Subcutaneous abdominal adipose tissue (tissue), 5 donors: ENCODE measurements around the gene FAF1.

ENCODE experiments used
- H3K27ac ChIP-seq: one replicate; pipeline ENCODE4 v1.7.0; 2013; ENCODE audit warnings: low read depth, mild to moderate bottlenecking, inconsistent platforms, low read length, moderate library complexity
- H3K27me3 ChIP-seq, 5 donors: one replicate each; pipeline ENCODE4 v1.7.0; 2013; ENCODE audit warnings: low read length in 5 of 5, inconsistent platforms in 1 of 5; ENCODE audit not compliant: control insufficient read depth in 5 of 5, insufficient read depth in 4 of 5
- H3K36me3 ChIP-seq, 5 donors: one replicate each; pipeline ENCODE4 v1.7.0; 2013; ENCODE audit warnings: low read length in 5 of 5; ENCODE audit not compliant: control insufficient read depth in 5 of 5, insufficient read depth in 5 of 5
- H3K4me1 ChIP-seq, 5 donors: one replicate each; pipeline ENCODE4 v1.7.0; 2013; ENCODE audit warnings: low read length in 5 of 5, mild to moderate bottlenecking in 3 of 5, moderate library complexity in 1 of 5; ENCODE audit not compliant: control insufficient read depth in 5 of 5, insufficient read depth in 5 of 5
- H3K4me3 ChIP-seq, 5 donors: one replicate each; pipeline ENCODE4 v1.7.0; 2013; ENCODE audit warnings: low read length in 5 of 5, low read depth in 1 of 5
- H3K9ac ChIP-seq, 5 donors: one replicate each; pipeline ENCODE4 v1.7.0; 2013; ENCODE audit warnings: low read length in 5 of 5, mild to moderate bottlenecking in 4 of 5, moderate library complexity in 3 of 5
- H3K9me3 ChIP-seq, 5 donors: one replicate each; pipeline ENCODE4 v1.7.0; 2013; ENCODE audit warnings: low read length in 5 of 5; ENCODE audit not compliant: control insufficient read depth in 5 of 5
- donor health status: healthy.
- donor health status: healthy.
- donor health status: healthy.
- donor health status: healthy.
- donor health status: healthy.

Gene FAF1

GRCh38 chr1:50973255-50973654 is 13.2 kb upstream of the FAF1 start:
- no peaks in the 10 kb centered on the region for H3K27me3 ChIP-seq
- peak overlapping the region; percentile 92 for H3K27ac ChIP-seq
- peak overlapping the region; percentile 36 to 99 (median 54) for H3K4me3 ChIP-seq
- peaks cover 0 to 3% (median 0%) of the 10 kb centered on the region in 5 donors for H3K36me3 ChIP-seq
- no peaks in the 10 kb centered on the region for H3K9me3 ChIP-seq
- peaks cover 3 to 57% (median 30%) of the 10 kb centered on the region in 5 donors for H3K4me1 ChIP-seq
- peak overlapping the region in 2 of 5 donors; percentile 90 to 98 for H3K9ac ChIP-seq

- no peaks in the 10 kb centered on the region for H3K9me3 ChIP-seq
- peaks cover 3 to 56% (median 30%) of the 10 kb centered on the region in 5 donors for H3K4me1 ChIP-seq
- peak overlapping the region; percentile 36 to 99 (median 54) for H3K4me3 ChIP-seq
- peaks cover 0 to 3% (median 0%) of the 10 kb centered on the region in 5 donors for H3K36me3 ChIP-seq
- no peaks in the 10 kb centered on the region for H3K27me3 ChIP-seq
- H3K27ac ChIP-seq, result peak overlapping the region; percentile 92
- peak overlapping the region; percentile 3 to 98 (median 67) for H3K9ac ChIP-seq
These were observed 12.7 kb upstream of the FAF1 start for GRCh38 chr1:50972766-50973165.

- peaks cover 0 to 3% (median 0%) of the 10 kb centered on the region in 5 donors for H3K36me3 ChIP-seq
- peaks cover 3 to 61% (median 35%) of the 10 kb centered on the region in 5 donors for H3K4me1 ChIP-seq
- H3K9ac ChIP-seq, result peak overlapping the region; percentile 54 to 98 (median 67)
- H3K27ac ChIP-seq, result peak overlapping the region; percentile 84
- peak overlapping the region; percentile 77 to 99 (median 98) for H3K4me3 ChIP-seq
- H3K27me3 ChIP-seq, result no peaks in the 10 kb centered on the region
- no peaks in the 10 kb centered on the region for H3K9me3 ChIP-seq
These were observed 11.8 kb upstream of the FAF1 start for GRCh38 chr1:50971748-50972305.

DNA sequence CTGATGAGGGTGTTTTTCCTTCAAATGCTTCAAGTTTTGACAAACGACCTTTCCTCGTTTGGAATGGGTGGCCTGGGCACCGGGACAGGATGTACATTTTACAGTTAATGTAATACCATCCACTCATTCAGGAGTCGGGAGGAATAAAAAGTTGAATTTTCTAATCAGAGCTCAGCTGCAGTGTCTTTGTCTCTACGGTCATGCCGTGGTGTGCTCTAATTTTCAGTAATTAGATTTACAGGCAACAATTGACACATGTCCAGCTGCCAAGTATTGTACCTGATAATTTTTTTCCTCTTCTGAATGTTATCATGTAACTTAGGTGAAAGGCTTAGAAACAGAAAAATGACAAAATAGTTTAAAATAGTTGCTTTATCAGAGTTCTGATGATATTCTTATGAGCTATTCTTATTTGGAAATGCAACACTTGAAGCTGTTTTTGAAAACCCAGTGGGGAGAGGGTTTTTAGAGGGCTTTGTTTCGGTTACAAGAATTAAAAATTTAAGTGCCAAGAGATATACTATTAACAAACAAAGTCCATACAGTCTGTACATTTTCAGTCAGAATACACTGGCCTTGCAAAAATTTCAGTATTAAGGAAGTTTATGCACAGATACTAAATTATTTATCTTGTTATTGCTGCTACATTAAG is 11.0 kb upstream of the FAF1 start:
- Histone ChIP-seq H3K4me1 (peaks cover 0 to 59% (median 32%) of the 10 kb centered on the region in 5 donors), H3K4me3 (peak overlapping the region; percentile 77 to 99 (median 98)), H3K9ac (peak overlapping the region; percentile 56 to 98 (median 79)), H3K27ac (peak overlapping the region; percentile 84), H3K9me3 (no peaks in the 10 kb centered on the region), H3K27me3 (no peaks in the 10 kb centered on the region), H3K36me3 (peaks cover 0 to 3% (median 0%) of the 10 kb centered on the region in 5 donors)

GRCh38 chr1:50970509-50970887 is 10.4 kb upstream of the FAF1 start:
- peak overlapping the region; percentile 77 to 99 (median 98) for H3K4me3 ChIP-seq
- H3K9ac ChIP-seq, result peak overlapping the region; percentile 20 to 98 (median 79)
- H3K27me3 ChIP-seq, result no peaks in the 10 kb centered on the region
- H3K9me3 ChIP-seq, result no peaks in the 10 kb centered on the region
- peak overlapping the region; percentile 84 for H3K27ac ChIP-seq
- H3K36me3 ChIP-seq, result peaks cover 0 to 3% (median 0%) of the 10 kb centered on the region in 5 donors
- peaks cover 0 to 54% (median 32%) of the 10 kb centered on the region in 5 donors for H3K4me1 ChIP-seq

GRCh38 chr1:50969611-50970508 is 9.8 kb upstream of the FAF1 start, which contains the start of gene CDKN2C:
TSS of gene CDKN2C (plus strand) at chr1:50970245. CDS start at chr1:50970369, 124 bp downstream.
- no peaks in the 10 kb centered on the region for H3K9me3 ChIP-seq
- H3K4me3 ChIP-seq, result peak within 1 kb of the TSS; percentile 77 to 99 (median 98)
- peaks cover 0 to 3% (median 0%) of the 10 kb centered on the region in 5 donors for H3K36me3 ChIP-seq
- H3K4me1 ChIP-seq, result peaks cover 0 to 48% (median 28%) of the 10 kb centered on the region in 5 donors
- no peaks in the 10 kb centered on the region for H3K27me3 ChIP-seq
- H3K27ac ChIP-seq, result peak within 1 kb of the TSS; percentile 84
- H3K9ac ChIP-seq, result peak within 1 kb of the TSS; percentile 59 to 98 (median 79)

- Histone ChIP-seq H3K9me3 (no peaks in the 10 kb centered on the region), H3K36me3 (peaks cover 0 to 3% (median 0%) of the 10 kb centered on the region in 5 donors), H3K27ac (peak overlapping the region; percentile 84), H3K4me3 (peak overlapping the region; percentile 77 to 99 (median 98)), H3K4me1 (peaks cover 0 to 41% (median 24%) of the 10 kb centered on the region in 5 donors), H3K27me3 (no peaks in the 10 kb centered on the region), H3K9ac (peak overlapping the region; percentile 59 to 98 (median 79))
These were observed 8.9 kb upstream of the FAF1 start for GRCh38 chr1:50968821-50969610.

DNA sequence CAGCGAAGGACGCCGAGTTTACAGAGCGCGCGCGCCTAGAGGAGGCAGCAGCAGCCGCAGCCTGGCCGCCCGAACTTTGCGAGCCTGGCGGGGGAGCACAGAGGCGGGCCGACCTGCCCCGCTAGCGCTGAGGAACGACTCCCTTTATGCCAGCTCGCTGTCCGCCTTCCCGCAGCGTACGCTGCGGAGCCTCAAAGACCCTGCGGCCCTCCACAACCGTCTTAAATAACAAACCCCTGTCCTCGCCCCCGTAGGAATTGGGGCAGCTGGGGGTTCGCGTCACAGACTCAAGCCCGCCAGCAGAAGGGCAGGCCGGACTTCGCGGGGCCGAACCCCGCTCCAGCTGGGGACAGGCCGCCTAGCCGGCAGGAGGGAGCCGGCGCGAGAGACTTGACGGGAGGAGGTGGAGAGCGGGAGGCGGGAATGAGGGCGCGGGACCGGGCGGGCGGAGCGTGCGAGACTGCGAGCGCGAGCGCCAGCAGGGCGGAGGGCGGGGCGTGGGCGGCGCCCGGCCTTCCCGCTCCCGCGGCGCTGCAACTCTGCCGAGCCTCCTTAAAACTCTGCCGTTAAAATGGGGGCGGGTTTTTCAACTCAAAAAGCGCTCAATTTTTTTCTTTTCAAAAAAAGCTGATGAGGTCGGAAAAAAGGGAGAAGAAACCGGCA is 8.2 kb upstream of the FAF1 start:
- no peaks in the 10 kb centered on the region for H3K36me3 ChIP-seq
- peak overlapping the region; percentile 77 to 99 (median 93) for H3K4me3 ChIP-seq
- H3K9me3 ChIP-seq, result no peaks in the 10 kb centered on the region
- H3K27me3 ChIP-seq, result no peaks in the 10 kb centered on the region
- H3K27ac ChIP-seq, result peak overlapping the region; percentile 84
- H3K4me1 ChIP-seq, result peaks cover 0 to 35% (median 17%) of the 10 kb centered on the region in 5 donors
- H3K9ac ChIP-seq, result peak overlapping the region; percentile 59 to 98 (median 83)
